Measurements from ENCODE around the gene TMEM200C.
"Not testable (repeated sequence)": the region's sequence is repeated elsewhere in the genome, so short reads cannot be mapped to it uniquely, and the experiment has no call there.

Gene TMEM200C

DNA sequence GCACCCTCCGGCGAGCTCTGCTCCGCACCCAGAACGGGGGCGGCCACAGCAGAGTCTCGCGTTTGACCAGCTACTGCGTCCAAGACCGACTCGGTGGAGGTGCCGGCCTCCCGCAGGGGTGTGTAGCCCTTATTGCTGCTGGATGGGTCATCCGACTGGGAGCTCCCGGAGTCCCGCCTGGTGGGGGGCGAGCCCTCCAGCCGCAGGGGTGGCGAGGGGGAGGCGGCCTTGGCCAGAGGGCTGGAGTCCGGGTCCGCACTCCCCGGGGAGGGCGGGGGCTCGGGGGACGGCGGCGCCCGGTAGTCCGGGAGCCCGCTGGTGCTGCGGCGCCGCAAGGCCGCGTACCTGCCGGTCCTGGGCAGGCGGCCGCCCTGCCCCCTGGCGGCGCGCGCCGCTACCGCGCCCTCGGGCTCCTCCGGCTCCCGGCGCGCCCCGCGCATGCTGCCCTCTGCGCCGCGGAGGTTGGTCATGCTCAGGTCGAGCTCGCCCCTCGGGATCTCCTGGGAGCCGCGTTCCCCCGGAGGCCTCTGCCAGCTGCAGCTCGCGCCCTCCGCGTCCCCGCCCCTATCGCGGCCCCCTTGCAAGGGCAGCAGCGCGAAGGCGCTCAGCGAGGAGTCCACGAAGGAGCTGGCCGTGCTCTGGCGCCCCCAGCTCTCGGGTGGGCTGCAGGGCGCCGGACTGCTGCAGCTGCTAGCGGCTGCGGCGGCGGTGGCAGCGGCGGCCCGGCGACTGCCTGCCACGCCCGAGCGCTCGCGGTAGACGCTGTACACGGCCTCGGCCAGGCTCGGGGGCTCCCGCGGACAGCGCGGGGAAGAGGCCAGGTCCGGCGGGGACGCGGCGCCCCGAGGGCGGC, 4.8 kb downstream of the TMEM200C start:
- TF ChIP-seq POLR2A (IDR thresholded peaks at IDR 0.05; ENCODE audit: low read depth, low read length) (no peak), POLR2AphosphoS5 (IDR thresholded peaks at IDR 0.05; ENCODE audit: low read depth, low read length) (no peak), TAF1 (IDR thresholded peaks at IDR 0.05; ENCODE audit: borderline replicate concordance, low read depth, low read length) (no peak)
- DNase-seq (ENCODE audit: insufficient read length) (peak; percentile 67), FAIRE-seq (peak; percentile 51)

DNA sequence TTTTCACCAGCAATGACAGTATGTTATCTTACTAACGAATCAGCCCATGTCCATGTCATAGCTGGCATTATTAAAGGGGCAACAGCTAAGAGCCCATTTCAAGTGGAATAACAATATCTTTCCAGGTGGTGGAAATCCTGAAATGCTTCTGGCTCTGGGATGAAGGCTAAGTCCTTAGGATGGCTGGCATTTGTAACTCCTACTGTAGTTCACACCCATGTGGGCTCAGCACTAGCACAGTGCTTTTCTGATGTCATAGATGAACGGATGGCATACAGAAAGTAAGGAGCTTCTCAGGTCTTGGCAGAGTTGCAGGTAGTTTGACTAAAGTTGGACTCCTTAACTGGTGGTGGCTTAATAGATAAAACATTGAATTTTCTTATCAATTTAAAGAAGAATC, 10.0 kb downstream of the TMEM200C start:
- TF ChIP-seq POLR2A (IDR thresholded peaks at IDR 0.05; ENCODE audit: low read depth, low read length) (no peak), POLR2AphosphoS5 (IDR thresholded peaks at IDR 0.05; ENCODE audit: low read depth, low read length) (no peak), TAF1 (IDR thresholded peaks at IDR 0.05; ENCODE audit: borderline replicate concordance, low read depth, low read length) (no peak)
- FAIRE-seq (no peak), DNase-seq (ENCODE audit: insufficient read length) (no peak)

DNA sequence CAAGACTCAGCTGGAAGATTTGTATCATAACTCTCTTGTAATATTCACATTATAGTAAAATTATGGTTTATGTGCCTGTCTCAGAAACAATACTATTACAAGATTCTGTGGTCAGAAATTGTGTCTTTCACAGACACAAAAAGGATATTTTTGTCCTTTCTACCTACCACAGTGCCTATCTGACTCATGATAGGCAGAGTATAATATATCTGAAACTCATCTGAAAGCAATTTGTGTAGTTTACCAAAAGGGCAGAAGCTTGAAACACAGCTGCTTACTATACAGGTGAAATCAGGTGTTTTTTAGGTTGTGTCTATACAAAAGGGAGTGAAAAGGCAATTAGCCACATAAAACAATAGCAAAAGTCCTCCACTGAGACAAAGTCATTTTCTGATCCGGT, 10.9 kb downstream of the TMEM200C start:
- TF ChIP-seq TAF1 (IDR thresholded peaks at IDR 0.05; ENCODE audit: borderline replicate concordance, low read depth, low read length) (no peak), POLR2AphosphoS5 (IDR thresholded peaks at IDR 0.05; ENCODE audit: low read depth, low read length) (no peak), POLR2A (IDR thresholded peaks at IDR 0.05; ENCODE audit: low read depth, low read length) (no peak)
- DNase-seq (ENCODE audit: insufficient read length) (no peak), FAIRE-seq (no peak)

DNA sequence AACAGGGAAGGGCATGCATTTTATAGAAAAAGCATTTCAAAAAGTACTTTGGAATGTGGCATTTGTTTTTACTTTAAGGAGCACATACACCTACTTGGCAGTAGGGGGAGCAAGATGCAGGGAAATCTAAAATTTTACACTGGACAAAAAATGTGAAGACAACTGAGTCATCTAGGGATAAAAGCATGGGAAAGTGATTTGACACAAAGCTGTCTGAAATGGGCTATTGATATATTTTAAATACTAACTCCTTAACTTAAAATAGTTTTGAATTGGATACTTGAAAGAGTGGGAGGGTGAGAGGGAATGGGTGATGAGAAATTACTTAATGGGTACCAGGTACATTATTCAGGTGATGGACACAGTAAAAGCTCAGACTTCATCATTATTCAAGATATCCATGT, 15.8 kb downstream of the TMEM200C start:
- FAIRE-seq, result peak; percentile 56
- no peak for DNase-seq (ENCODE audit: insufficient read length)
- TF ChIP-seq POLR2A (IDR thresholded peaks at IDR 0.05; ENCODE audit: low read depth, low read length), result no peak

DNA sequence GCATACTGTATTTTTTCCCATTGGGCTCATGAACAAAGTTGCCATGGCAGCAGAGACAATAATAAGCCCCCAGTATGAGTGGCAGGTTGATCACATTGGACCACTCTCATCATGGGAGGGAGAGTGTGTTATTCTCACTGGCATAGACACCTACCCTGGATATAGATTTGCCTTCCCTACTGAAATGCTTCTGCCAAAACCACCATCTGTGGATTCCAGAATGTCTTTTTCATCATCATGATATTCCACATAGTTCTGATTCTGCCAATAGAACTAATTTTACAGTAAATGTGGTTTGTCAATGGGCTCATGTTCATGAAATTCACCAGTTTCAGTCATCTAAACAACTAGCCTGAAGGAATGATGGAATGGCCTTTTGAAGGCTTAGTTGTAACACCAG, 18.4 kb downstream of the TMEM200C start:
- FAIRE-seq (no peak), DNase-seq (ENCODE audit: insufficient read length) (no peak)
- no peak for TF ChIP-seq POLR2A (IDR thresholded peaks at IDR 0.05; ENCODE audit: low read depth, low read length)
- no peak for TF ChIP-seq POLR2AphosphoS5 (IDR thresholded peaks at IDR 0.05; ENCODE audit: low read depth, low read length)
- no peak for TF ChIP-seq TAF1 (IDR thresholded peaks at IDR 0.05; ENCODE audit: borderline replicate concordance, low read depth, low read length)

DNA sequence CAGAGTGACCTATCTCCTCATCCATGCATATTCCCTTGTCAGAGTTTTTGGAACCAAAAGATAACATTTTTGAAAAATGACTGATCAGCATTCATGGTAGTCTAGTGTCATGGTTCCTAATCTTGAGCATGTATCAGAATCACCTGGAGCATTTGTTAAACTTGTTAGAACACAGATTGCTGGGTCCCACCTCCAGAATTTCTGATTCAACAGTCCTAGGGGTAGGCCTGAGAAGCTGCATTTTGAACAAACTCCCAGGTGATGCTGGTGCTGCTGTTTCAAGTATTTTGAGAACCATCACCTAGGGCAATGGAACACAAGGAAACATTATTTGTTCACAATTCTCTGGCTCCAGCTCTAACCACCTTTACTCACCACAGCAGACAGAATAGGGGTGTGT, 21.0 kb downstream of the TMEM200C start:
- no peak for TF ChIP-seq POLR2AphosphoS5 (IDR thresholded peaks at IDR 0.05; ENCODE audit: low read depth, low read length)
- no peak for TF ChIP-seq POLR2A (IDR thresholded peaks at IDR 0.05; ENCODE audit: low read depth, low read length)
- no peak for TF ChIP-seq TAF1 (IDR thresholded peaks at IDR 0.05; ENCODE audit: borderline replicate concordance, low read depth, low read length)
- FAIRE-seq, result no peak
- DNase-seq (ENCODE audit: insufficient read length), result no peak

DNA sequence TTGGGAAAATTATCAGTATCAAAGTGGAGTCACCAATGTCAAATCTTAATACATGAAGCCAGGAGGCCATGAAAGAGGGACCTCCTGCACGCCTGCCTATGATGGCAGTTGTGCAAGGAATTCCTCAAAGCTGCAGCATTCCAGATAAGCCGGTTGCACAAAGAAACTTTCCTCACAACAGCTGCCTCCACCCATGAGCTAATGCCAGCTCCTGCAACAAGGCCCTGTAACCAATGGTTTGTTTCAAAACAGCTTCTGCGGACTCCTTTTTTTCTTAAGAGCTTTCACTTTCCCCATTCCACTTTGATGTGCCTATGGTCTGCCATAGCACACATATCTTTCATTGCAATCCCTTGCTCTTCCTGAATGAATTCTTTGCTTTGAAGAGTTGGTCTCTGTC, 22.4 kb downstream of the TMEM200C start:
- FAIRE-seq (no peak), DNase-seq (ENCODE audit: insufficient read length) (no peak)
- TF ChIP-seq POLR2AphosphoS5 (IDR thresholded peaks at IDR 0.05; ENCODE audit: low read depth, low read length) (no peak), TAF1 (IDR thresholded peaks at IDR 0.05; ENCODE audit: borderline replicate concordance, low read depth, low read length) (no peak), POLR2A (IDR thresholded peaks at IDR 0.05; ENCODE audit: low read depth, low read length) (no peak)

DNA sequence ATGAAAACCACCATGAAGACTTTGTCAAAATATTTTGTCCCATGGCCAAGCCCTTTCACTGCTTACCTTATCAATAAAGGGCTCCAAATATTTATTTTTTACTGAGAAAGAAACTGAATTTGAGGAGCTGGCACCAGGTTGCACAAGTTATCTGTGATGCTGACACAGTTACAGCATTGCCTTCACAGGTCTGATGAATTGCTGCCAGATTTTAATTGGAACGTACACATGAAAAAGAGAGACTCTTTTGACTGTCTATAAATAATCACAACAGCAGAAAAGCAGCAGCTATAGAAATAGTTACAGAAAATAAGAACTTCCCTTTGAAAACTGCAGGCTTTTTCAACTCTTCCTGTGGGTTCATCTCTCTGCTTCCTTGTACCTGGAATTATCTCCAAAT, 23.9 kb downstream of the TMEM200C start:
- no peak for FAIRE-seq
- TF ChIP-seq POLR2AphosphoS5 (IDR thresholded peaks at IDR 0.05; ENCODE audit: low read depth, low read length), result no peak
- no peak for TF ChIP-seq POLR2A (IDR thresholded peaks at IDR 0.05; ENCODE audit: low read depth, low read length)
- no peak for TF ChIP-seq TAF1 (IDR thresholded peaks at IDR 0.05; ENCODE audit: borderline replicate concordance, low read depth, low read length)
- DNase-seq (ENCODE audit: insufficient read length), result no peak

DNA sequence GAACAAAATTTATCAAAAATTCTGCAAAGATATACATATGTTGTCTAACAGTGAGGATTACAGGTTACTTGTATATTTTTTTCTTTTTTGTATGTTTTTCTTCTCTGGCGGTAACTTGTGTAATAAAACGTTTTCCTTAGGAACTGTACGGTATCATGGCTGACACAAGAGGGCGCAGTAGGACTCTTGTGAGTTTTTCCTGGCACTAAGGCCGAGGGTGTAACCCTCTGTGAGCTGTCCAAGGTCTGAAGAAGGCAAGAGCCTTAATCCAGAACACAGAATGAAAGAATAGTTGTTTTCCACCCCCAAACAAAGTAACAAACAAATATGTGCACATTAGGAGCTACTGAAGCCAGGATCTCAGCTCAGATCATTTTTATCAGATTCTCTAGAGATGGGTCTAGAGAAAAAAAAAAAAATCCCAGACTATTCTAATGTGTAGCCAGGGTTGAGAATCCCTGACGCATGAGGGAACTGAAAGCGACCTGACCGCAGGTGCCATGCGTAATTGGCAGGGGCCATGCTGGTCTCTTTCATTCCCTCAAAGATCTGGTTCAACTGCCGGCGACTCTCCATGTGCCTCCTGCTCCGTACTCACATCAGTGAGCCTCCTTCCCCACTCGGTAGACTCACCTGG, 27.0 kb downstream of the TMEM200C start:
- TF ChIP-seq TAF1 (IDR thresholded peaks at IDR 0.05; ENCODE audit: borderline replicate concordance, low read depth, low read length) (no peak), POLR2AphosphoS5 (IDR thresholded peaks at IDR 0.05; ENCODE audit: low read depth, low read length) (no peak), POLR2A (IDR thresholded peaks at IDR 0.05; ENCODE audit: low read depth, low read length) (no peak)
- DNase-seq (ENCODE audit: insufficient read length), result peak; percentile 11
- no peak for FAIRE-seq

DNA sequence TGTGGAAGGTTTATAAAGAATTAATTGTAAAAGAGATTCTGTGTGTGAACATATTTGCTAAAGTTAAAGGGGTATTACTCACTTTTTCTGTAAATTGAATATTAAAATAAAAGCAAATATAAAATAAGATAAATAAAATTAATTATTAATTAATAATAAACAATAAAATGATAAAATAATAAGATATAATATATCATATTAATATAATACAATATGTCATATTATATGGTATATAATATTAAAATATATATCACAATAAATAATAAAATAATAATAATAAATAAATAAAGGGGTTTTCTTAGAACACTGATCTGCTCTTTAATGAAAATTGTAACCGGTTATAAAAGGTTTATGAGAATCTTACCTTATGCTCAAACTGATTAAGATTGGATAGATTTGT, 29.8 kb downstream of the TMEM200C start:
- FAIRE-seq, result no peak
- no peak for DNase-seq (ENCODE audit: insufficient read length)
- TF ChIP-seq TAF1 (IDR thresholded peaks at IDR 0.05; ENCODE audit: borderline replicate concordance, low read depth, low read length) (no peak), POLR2AphosphoS5 (IDR thresholded peaks at IDR 0.05; ENCODE audit: low read depth, low read length) (no peak), POLR2A (IDR thresholded peaks at IDR 0.05; ENCODE audit: low read depth, low read length) (no peak)

DNA sequence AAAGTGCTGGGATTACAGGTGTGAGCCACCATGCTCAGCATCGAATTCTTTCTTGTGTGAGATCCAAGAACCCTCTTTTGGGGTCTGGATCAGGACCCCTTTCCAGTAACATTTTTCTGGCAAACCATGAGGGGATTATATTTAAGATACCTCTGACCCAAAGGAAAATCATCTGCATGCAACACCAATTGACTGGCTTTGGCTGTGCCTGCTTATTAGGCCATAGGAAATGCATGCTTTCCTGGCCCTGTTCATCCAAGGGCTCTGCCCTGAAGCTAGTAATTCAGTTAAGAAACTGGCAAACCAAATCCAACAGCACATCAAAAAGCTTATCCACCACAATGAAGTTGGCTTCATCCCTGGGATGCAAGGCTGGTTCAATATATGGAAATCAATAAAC, 33.2 kb downstream of the TMEM200C start:
- not testable (repeated sequence) for FAIRE-seq; DNase-seq (ENCODE audit: insufficient read length)

DNA sequence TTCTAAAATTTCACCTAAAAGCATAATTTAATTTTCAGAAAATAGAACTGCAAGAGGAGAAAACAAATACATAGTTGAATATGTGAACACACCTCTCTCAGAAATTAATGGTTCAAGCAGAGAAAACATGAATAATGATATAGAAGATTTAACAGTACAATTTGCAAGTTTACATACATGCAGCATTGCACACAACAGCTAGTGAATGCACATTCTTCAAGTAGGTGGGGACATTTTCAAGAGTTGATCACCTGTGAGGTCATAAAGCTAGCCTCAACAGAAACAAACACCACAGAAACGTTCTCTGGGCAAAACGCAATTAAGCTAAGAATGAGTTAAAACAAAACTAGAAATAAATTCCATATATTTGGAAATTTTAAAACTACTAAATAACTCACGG, 38.1 kb downstream of the TMEM200C start:
- no peak for DNase-seq (ENCODE audit: insufficient read length)
- FAIRE-seq, result no peak
- TF ChIP-seq TAF1 (IDR thresholded peaks at IDR 0.05; ENCODE audit: borderline replicate concordance, low read depth, low read length) (no peak), POLR2A (IDR thresholded peaks at IDR 0.05; ENCODE audit: low read depth, low read length) (no peak), POLR2AphosphoS5 (IDR thresholded peaks at IDR 0.05; ENCODE audit: low read depth, low read length) (no peak)
